ENCODE measurements around the gene MARCKSL1.

GRCh38 chr1:32353886-32354570, 18.0 kb upstream of the MARCKSL1 start:
- TF ChIP-seq CTCF (conservative IDR thresholded peaks at IDR 0.05; ENCODE audit: low read length): no peak
- no peak for TF ChIP-seq EZH2phosphoT487 (IDR thresholded peaks at IDR 0.05; ENCODE audit: borderline replicate concordance, low read depth, low read length)
